ENCODE measurements around the gene PIH1D1.
A peak's percentile ranks its signal among the peaks of the same experiment; 100 is the strongest.

The PIH1D1 gene

DNA sequence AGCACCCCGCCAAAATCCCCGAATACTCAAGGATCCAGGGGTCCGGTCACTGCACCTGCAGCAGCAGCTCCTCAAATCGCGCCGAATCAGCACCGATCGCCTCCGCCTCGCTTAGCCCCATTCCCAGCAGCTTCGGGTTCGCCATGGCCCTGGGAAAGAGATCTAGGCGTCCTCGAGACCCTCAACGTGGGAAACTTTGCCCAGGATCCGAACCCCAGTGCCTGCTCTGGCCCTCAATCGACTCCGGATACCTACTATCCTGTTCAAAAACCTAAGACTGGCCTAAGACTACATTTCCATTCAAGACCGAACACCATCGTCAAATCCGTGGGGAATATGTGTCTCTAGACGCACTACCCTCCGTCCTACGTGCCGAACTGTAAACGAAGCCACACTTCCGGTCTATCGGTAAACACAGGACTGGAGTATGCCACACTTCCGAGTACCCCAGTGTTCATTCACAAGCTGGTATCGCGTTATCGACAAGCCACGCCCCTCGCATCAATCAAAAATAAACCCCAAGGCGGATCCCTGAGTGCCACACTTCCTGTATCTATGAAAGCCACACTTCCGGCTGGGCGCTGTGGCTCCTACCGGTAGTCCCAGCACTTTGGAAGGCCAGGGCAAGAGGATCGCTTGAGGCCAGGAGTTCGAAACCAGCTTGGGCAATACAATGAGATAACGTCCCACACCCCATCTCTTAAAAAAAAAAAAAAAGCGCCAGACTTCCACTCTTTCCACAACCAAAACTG is at the start of gene PIH1D1:
PIH1D1 (minus strand) TSS at position 385 of the 752 bp plus-strand sequence; CDS start at position 145, 240 bp downstream.
- DNase-seq (ENCODE audit: low spot score) = peak; percentile 91
- in situ Hi-C loops (cut with MboI; ENCODE audit: low sequenced_read_pairs, unreplicated experiment) = no loop called here
- TF ChIP-seq CTCF (IDR thresholded peaks at IDR 0.05; ENCODE audit: borderline replicate concordance, control extremely low read depth, extremely low read depth, insufficient read depth, missing control alignments) = no peak

DNA sequence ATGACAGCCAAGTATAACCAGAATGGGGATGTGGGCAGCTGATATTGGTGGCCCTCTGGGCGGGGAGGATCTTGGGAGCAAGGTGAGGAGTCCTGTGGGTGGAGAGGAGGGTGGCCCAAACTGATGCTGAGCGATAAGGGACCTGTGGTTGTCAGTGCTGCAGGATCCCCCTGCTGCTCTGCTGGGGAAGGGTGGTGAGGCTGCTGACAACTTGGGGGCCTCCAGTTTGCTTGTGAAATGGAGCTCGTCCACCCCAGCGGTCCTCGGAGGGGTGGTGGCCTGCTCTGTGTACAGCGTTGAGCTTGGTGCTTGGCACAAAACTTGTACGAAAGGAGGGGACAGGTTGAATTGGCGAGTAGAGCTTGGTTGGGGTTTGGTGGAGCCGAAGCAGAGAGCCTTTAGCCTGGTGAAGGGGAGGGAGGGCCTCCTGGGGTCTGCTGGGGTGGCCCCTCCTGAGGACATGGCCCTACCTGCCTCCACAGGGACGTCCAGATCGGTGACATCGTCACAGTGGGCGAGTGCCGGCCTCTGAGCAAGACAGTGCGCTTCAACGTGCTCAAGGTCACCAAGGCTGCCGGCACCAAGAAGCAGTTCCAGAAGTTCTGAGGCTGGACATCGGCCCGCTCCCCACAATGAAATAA is 47.5 kb upstream of the PIH1D1 start:
- in situ Hi-C loops (cut with MboI; ENCODE audit: low sequenced_read_pairs, unreplicated experiment) = no loop called here
- no peak for TF ChIP-seq CTCF (IDR thresholded peaks at IDR 0.05; ENCODE audit: borderline replicate concordance, control extremely low read depth, extremely low read depth, insufficient read depth, missing control alignments)
- DNase-seq (ENCODE audit: low spot score) = no peak

DNA sequence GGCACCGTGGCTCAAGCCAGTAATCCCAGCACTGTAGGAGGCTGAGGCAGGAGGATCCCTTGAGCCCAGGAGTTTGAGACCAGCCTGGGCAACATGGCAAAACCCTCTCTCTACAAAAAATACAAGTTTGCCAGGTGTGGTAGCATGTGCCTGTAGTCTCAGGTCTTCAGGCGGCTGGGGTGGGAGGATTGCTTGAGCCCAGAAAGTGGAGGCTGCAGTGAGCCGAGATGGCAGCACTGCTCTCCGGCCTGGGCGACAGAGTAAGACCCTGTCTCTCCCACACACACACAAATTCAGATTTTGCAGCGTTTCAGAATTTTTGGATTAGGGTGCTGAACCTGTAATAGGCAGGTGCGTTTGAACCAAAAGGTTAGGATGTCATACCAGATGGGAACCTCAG is 46.9 kb upstream of the PIH1D1 start:
- in situ Hi-C loops (cut with MboI; ENCODE audit: low sequenced_read_pairs, unreplicated experiment) = no loop called here
- no peak for DNase-seq (ENCODE audit: low spot score)
- TF ChIP-seq CTCF (IDR thresholded peaks at IDR 0.05; ENCODE audit: borderline replicate concordance, control extremely low read depth, extremely low read depth, insufficient read depth, missing control alignments) = no peak

DNA sequence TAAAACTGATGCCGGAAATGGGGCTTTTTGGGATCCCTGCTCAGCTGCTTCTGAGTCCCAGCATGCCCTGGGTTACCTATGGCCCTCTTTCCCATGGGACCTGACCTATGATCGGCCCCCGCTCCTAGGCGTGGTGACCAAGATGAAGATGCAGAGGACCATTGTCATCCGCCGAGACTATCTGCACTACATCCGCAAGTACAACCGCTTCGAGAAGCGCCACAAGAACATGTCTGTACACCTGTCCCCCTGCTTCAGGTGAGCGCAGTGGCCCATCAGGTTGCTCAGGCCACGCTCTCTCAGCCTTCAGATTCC is 46.1 kb upstream of the PIH1D1 start:
- DNase-seq (ENCODE audit: low spot score) = no peak
- no peak for TF ChIP-seq CTCF (IDR thresholded peaks at IDR 0.05; ENCODE audit: borderline replicate concordance, control extremely low read depth, extremely low read depth, insufficient read depth, missing control alignments)
- in situ Hi-C loops (cut with MboI; ENCODE audit: low sequenced_read_pairs, unreplicated experiment) = no loop called here

GRCh38 chr19:49497047-49497788 is 45.6 kb upstream of the PIH1D1 start:
- no peak for TF ChIP-seq CTCF (IDR thresholded peaks at IDR 0.05; ENCODE audit: borderline replicate concordance, control extremely low read depth, extremely low read depth, insufficient read depth, missing control alignments)
- peak; percentile 61 for DNase-seq (ENCODE audit: low spot score)
- in situ Hi-C loops (cut with MboI; ENCODE audit: low sequenced_read_pairs, unreplicated experiment) = no loop called here

DNA sequence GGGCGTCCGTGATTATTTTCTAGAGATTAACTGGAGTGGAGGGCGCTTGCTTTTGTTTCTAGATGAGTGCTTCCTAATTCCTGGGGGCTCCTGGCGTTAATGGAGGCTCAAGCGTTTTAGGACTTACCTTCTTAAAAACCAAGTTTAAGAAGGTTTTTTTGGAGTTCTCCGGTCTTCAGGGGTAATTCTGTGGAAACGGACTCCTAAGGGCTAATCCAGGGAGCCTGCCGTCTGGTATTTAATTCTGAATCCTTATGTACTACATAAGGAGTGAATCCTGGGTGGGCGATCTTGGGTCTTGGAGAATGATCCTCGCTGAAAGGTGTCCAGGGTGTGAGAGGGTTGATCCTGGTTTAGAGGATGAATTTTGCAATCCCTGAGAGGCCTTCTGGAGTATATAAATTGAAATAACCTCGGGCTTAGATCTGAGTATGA is 45.0 kb upstream of the PIH1D1 start:
- in situ Hi-C loops (cut with MboI; ENCODE audit: low sequenced_read_pairs, unreplicated experiment) = no loop called here
- no peak for DNase-seq (ENCODE audit: low spot score)
- TF ChIP-seq CTCF (IDR thresholded peaks at IDR 0.05; ENCODE audit: borderline replicate concordance, control extremely low read depth, extremely low read depth, insufficient read depth, missing control alignments) = no peak
